GM18502 (cell line): Measurements from ENCODE around the gene GDPD1.
"Not testable (repeated sequence)": the region's sequence is repeated elsewhere in the genome, so short reads cannot be mapped to it uniquely, and the experiment has no call there.

Experiments used
- ATAC-seq: cut with Tn5 transposase; IDR thresholded peaks from one replicate; pipeline ENCODE4 v1.9.1; 2021; ENCODE audit warnings: mild to moderate bottlenecking; ENCODE audit not compliant: unreplicated experiment, poor library complexity

The GDPD1 gene

DNA sequence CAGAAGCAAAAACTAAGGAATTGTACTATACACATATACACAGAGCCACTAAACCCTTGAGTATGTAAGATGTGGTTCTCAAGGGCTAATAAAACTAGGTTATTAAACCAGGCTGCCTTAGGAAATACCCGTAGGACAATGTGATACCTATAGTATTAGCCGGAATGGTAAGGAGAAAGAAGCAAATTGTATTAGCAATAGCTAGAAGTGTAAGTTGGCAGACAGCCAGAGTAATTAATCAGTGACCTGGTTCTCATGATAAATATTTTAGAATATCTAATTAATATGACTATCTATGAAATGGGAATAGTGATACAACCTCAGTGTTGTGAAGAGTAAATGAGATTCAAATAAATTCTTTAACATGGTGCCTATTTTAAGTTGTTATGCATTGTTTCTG, 18.6 kb downstream of the GDPD1 start:
- ATAC-seq = no peak

DNA sequence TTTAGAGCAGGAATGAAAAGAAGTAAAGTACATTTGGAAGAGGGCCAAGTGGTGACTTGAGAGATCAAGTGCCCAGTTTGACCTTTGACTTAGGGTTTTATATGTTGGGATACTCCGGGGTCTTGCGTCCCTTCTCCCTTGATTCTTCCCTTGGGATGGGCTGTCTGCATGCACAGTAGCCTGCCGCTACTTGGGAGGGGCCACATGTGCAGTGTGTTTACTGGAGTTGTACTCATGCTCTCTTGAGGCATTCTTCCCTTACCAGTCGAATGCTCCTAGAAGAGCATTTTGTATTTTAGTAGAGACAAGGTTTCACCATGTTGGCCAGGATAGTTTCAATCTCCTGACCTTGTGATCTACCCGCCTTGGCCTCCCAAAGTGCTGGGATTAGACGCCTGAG, 23.8 kb downstream of the GDPD1 start:
- ATAC-seq = no peak

DNA sequence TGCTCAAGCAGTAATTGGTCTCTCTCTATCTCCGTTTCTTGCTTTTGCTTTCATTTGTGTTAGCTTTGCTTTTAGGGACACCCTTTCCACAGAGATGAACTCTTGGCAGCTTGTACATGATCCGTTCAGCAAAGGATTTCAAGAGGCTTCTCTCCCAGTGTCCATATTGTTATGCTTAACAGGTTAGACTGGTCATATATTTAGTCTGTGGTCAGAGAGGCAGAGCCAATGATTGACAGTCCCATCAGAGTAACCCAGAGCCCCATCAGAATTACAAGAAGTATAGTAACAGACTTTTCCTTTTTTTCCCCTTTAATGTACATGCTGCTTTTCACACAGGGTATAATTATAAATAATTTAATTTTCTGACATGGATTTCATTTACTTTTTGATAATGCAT, 34.4 kb downstream of the GDPD1 start:
- ATAC-seq = no peak

DNA sequence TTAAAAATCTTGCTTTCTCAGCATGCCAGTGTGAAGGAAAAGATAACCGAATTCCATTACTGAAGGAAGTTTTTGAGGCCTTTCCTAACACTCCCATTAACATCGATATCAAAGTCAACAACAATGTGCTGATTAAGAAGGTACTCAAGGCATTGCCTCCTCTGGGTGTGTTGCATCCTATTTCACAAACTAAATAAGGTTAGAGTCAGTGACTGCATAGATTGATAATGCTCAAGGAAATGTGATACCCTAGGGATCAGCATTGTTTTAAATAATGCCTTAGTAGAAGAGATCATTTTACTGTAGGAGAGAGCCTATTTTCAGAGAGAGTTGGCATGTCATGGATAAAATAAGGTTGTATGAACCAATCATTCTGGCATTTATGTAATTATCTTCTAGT, 36.8 kb downstream of the GDPD1 start:
- no peak for ATAC-seq

DNA sequence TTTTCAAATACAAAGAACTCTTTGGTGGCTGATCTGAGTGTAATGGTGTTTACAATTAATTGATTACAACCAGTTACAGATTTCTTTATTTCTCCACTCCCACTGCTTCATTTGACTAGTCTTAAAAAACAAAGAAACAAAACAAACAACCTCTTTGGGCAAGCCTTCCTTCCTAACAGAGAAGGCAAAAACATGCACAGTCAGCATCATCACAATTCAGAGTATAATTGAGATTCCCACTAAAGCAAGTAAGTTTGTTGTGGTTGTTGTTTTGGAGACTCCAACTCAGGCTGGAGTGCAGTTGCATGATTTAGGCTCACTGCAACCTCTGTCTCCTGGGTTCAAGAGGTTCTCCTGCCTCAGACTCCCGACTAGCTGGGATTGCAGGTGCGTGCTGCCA, 40.4 kb downstream of the GDPD1 start:
- no peak for ATAC-seq

DNA sequence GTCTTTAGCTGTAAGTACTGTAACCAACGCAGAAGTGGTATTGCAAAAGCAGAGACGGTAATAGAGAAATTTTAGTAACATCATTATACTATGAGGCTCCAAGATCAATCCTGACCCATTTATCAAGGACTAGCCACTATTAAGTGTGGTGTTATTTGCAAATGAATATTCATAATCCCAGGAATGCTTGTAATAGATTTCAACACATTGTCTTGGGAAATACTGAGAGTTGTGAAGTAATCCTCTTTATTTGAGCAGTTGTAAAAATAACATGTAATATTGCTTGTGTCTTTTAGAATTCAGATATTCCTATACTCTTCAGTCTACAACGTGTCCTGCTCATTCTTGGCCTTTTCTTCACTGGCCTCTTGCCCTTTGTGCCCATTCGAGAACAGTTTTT, 46.4 kb downstream of the GDPD1 start:
- ATAC-seq = no peak

DNA sequence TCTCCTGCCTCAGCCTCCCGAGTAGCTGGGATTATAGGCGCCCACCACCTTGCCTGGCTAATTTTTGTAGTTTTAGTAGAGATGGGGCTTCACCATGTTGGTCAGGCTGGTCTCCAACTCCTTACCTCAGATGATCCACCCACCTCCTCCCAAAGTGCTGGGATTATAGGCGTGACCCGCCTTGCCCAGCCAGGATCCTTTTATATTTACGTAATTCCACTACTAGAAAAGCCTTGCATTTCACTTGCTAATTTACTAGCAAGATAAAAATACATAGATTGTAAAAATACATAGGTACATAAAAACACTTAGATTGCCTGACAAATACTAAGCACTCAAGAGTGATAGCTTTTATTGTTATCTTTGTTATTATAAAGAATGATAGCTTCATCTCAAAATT, 47.5 kb downstream of the GDPD1 start:
- no peak for ATAC-seq

DNA sequence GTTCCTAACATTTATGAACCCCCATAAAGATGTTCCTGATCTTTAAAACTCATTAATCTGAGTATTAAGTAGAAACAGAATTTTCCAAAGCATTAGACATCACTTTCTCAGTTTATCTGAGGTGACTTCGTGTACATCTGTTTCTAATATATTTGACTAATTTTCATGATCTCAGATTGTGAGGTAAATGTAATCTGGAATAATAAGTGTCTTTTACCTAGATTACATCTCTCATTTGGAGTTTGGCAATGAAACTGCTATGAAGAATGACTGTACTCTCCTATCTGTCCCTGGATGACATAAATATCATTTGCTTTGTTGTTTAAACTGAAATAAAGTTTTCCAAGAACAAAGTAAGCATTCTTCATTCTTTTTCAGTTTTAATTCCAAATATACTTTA, 55.3 kb downstream of the GDPD1 start:
- no peak for ATAC-seq

DNA sequence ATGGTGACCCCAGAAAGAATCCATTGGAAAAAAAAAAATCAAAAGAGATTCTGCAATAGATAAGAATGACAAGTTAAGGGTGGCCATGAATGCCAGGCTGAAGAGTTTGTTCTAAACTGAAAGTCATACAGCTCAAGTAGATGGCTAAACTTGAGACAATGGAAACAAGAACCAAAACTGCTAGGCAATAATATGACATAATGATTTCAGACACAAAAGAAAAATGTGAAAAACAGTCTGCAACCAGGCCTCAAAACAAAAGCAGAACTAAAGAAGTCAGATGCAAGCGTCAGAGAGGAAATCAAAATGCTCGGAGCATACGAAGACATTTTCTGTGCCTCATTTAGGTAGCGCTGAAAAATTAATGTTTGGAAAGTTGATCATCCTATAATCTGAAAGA, 56.7 kb downstream of the GDPD1 start:
- ATAC-seq = peak; percentile 79

DNA sequence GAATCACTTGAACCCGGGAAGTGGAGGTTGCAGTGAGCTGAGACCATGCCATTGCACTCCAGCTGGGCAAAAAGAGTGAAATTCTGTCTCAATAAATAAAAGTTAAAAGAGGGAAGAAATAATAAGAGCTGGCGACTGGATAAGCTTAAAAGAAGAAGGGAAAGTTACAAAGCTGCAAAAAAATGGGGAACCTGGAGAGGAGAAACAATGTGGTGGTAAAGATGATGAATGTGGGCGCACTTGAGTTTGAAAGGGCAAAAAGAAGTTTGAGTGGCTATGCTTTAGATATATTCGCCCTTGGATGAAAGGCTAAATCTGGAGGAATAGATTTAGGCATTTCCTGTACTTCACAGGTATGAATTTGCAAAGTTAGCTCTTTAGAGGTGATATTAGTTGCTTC, 58.1 kb downstream of the GDPD1 start:
- no peak for ATAC-seq

DNA sequence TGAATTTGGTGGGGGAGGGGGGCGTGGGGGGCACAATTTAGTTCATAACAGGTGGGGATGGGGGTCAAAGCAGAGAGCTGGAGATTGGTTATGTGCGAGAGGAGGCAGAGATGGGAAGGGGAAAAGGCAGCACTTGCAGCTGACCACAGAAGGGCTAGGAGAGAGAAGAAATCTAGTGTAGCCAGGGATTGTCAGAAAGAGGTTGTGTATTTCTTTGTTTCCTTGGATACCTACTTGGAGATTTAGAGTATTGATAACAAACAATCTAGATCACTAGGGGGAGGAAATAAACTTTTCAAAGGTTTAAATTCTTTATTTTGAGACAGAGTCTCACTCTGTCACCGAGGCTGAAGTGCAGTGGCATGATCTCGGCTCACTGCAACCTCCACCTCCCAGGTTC, 64.0 kb downstream of the GDPD1 start:
- no peak for ATAC-seq

DNA sequence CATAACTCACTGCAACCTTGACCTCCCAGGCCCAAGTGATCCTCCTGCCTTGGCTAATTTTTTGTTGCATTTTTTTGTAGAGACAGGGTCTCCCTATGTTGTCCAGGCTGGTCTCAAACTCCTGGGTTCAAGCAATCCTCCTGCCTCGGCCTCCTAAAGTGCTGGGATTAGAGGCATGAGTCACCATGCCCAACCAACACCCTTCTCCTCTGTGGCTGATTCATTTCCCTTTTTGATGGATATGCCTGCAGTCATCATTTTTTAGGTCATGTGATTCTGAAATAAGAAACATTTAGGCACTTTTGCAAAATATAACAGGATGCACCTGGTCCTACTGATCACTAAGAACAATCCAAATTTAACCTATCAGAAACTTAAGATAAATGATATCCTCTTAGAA, 67.1 kb downstream of the GDPD1 start:
- no peak for ATAC-seq

DNA sequence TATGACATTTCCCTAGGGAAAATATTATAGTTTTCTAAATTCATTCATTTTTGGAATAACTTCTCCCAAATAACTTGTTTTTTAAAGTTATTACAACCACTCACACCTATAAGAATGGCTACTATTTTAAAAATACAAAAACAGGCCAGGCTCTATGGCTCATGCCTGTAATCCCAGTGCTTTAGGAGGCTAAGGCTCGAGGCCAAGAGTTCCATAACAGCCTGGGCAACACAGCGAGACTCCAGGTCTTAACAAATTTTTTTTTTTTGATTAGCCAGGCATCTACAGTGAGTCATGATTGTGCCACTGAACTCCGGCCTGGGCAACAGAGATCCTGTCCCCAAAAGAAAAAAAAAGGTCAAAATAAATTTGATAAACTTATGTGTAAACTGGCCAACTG, 67.6 kb downstream of the GDPD1 start:
- no peak for ATAC-seq

DNA sequence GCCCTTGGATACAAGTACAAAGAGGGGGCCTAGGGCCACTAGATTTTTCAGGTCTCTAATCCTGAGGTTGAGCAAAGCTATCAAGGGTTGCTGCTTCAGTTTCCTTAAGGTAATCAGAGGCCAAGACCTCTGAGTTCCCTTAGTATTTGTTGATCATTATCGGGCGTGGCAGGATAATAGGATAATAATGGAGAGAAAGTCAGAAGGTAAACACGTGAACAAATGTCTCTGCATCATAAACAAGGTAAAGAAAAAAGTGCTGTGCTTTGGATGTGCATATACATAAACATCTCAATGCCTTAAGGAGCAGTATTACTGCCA, 69.6 kb downstream of the GDPD1 start:
- ATAC-seq = no peak

DNA sequence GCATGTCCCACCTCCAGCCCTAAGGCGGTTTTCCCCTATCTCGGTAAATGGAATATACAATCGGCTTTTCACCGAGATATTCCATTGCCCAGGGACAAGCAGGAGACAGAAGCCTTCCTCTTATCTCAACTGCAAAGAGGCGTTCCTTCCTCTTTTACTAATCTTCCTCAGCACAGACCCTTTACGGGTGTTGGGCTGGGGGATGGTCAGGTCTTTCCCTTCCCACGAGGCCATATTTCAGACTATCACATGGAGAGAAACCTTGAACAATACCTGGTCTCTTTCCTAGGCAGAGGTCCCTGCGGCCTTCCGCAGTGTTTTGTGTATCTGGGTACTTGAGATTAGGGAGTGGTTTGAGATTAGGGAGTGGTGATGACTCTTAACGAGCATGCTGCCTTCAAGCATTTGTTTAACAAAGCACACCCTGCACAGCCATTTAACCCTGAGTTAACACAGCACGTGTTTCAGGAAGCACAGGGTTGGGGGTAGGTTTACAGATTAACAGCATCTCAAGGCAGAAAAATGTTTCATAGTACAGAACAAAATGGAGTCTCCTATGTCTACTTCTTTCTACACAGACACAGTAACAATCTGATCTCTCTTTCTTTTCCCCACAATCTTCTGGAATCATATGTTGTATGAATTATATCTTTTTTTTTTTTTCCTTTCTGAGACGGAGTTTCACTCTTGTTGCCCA, 70.1 kb downstream of the GDPD1 start:
- not testable (repeated sequence) for ATAC-seq

DNA sequence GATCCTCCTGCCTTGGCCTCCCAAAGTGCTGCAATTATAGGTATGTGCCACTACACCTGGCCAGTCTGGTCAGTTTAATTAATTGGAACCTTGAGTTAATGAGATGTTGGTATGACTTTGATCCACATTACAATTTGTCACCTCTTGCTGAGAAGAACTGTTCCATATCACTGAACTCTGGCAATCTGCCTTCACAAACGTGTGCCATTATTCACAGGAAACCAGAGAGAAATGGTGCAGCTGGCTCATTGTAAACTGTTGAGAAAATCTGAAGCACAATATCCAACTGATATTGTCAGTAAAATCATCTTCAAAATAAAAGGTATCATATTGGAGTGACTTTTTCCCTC, 71.8 kb downstream of the GDPD1 start:
- ATAC-seq = no peak

DNA sequence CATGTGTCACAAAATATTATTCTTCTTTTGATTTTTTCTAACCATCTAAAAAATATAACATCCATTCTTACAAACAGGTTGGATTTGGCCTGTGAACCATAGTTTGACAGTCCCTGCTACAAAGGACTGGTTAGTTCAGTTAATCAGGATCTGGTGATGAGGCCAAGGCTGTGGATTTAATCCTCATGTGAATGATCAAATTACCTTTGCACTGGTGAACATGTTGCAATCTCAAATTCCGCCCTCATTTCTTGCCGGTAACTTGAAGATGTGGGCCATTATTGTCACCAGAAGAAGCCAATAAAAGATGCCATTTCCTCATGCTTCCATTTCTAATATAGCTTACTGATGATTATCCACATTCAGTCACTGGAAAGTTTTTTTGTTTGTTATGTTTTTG, 75.9 kb downstream of the GDPD1 start:
- no peak for ATAC-seq

DNA sequence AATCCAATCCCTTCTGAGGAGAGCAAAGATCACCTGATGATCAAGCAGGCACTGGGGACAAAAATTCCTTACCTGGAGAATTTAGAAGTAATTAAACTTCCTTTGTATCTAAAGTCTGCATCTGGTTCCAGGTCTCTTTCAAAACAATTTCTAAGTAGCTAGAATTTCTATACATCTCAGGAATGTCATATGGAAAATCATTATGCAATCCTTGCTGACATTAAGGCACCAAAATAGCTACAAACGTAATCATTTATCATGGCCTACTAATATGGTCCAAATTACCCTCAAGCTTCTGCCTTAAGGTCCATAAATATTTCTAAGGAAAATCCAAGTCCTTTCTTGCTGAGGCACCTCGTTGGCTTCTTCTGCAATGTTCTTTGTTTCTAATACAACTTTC, 78.2 kb downstream of the GDPD1 start:
- ATAC-seq = no peak

DNA sequence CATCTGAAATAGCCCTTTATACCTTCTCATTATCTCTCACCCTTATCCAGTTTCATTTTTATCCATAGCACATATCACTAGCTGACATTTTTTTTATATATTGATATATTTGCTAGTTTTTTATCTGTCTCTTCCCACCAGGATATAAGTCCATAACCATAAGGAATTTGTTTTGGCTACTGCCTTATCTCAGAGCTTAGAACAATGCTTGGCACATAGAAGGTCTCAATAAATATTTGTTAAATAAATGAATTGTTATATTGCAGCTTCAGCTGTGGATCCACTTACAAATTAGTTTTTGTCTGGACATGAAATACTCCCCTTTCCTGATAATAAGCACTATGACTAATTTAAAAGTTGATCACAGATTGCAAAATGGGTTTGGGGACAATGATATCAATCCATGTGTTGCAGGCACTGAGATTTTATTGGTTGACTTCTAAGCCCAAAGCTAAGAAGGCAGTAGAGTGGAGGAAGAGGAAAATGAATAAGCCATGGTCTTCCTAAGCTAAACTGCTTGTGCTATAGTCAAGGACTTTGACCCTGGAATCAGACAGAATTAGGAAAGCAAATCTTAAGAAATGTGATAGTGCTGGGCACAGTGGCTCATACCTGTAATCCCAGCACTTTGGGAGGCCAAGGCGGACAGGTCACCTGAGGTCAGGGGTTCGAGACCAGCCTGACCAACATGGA, 79.2 kb downstream of the GDPD1 start:
- no peak for ATAC-seq

DNA sequence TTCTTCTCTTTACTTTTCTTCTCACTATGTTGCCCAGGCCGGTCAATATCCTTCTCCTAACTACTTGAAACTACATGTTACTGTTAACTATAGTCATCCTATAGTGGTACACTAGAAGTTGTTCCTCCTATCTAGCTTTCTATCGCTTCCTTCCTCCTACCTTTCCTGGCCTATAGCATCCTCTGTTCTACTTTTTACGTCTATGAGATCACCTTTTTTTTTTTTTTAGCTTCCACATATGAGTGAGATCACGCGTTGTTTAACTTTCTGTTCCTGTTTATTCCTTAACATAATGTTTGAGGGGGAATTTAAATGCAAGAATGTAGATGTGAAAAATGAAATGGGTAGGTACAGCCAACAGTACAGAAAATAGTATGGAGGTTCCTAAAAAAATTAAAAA, 80.6 kb downstream of the GDPD1 start:
- no peak for ATAC-seq

DNA sequence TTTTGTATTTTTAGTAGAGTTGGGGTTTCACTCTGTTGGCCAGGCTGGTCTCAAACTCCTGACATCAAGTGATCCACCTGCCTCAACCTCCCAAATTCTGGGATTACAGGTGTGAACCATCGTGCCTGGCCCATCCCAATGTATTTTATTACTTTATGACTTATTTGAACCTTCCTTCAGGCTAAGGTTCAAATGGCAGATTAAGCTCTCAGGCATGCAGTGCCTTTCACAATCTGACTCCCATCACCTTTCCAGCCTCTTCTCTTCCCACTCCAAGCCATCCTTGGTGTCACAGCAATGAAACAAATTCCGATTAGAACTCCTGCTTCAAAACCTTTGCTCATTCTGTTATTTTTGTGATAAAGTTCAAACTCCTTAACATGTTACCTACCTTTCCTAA, 84.5 kb downstream of the GDPD1 start:
- ATAC-seq = no peak

DNA sequence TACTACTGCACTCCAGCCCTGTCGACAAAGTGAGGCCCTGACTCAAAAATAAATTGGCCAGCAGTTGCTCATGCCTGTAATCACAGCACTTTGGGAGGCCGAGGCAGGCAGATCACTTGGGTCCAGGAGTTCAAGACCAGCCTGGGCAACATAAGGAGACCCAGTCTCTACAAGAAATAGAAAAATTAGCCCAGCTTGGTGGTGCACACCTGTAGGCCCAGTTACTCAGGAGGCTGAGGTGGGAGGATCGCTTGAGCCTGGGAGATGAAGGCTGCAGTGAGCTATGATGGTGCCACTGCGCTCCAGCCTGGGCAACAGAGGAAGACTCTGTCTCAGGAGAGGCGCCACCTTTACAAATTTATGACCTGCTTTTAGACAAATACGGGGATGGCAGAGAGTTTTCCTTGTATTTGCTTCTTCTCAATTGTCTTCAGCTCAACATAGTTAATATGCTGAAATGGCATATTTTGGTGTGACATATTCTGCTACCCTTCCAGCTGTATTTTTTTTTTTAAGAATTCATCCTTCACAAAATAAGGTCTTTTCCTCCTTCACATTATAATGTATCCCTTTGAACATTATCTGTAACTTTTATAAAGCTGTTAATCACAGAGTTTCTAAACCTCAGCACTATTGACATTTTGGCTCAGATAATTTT, 90.1 kb downstream of the GDPD1 start:
- no peak for ATAC-seq
